HG03575 (cell line): ENCODE data around the gene HOXC13.

Experiments
- ATAC-seq: cut with Tn5 transposase; IDR thresholded peaks from one replicate; pipeline ENCODE4 v1.9.1; 2021; ENCODE audit not compliant: unreplicated experiment, insufficient number of reproducible peaks, low FRiP score; ENCODE audit errors: extremely low read depth

Gene HOXC13, protein sequence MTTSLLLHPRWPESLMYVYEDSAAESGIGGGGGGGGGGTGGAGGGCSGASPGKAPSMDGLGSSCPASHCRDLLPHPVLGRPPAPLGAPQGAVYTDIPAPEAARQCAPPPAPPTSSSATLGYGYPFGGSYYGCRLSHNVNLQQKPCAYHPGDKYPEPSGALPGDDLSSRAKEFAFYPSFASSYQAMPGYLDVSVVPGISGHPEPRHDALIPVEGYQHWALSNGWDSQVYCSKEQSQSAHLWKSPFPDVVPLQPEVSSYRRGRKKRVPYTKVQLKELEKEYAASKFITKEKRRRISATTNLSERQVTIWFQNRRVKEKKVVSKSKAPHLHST

DNA sequence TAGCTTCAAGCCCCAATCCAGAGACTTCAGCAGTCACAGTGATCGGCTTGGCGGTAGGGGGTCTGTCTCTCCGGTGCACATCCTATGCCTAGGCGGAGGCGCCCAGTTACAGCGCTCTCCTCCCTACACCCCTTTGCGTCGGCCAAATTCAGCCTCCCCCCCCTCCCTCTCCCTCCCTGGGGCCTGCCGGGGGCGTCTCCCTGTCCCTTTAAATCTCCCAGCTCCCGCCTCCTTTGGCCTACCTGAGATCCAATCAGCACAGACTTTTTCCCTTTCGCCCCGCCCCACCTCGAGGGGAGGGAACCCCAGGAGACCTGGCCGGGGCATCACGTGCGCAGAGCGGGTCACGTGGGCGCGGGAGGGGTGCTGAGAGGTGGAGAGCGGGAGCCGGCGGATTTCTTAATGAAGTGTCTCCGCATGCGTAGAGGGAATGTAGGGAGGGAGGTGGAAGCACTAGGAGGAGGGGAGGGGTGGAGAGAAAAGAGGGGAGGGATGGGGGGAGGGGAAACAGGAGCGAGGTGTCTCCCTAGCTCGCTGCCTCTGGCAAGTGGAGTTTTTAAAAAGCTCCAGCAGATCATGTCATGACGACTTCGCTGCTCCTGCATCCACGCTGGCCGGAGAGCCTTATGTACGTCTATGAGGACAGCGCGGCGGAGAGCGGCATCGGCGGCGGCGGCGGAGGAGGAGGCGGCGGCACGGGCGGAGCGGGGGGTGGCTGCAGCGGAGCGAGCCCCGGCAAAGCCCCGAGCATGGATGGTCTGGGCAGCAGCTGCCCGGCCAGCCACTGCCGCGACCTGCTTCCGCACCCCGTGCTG lies at the start of gene HOXC13:
TSS of gene HOXC13 (plus strand) at position 506 of the 815 bp plus-strand sequence. CDS start at position 582, 76 bp downstream.
- no peak for ATAC-seq

DNA sequence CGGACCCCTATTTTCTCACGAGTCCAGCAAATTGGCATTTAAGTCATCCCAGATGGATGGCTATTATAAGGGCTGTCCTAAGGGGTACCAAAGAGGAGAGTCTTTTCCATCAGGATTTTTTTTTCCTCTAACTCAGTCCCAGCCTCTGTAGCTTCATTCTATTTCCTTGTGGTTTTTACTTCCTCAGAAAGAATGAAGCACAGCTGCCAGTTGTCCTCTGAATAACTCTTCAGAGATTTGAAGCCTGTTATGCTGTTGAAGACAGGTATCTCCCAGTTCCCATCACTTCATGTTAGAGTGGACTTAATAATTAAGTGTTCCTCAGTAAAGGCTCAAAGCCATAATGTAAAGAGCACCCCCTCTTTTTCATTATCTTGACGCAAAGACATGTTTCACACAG lies 48.5 kb upstream of the HOXC13 start:
- no peak for ATAC-seq

DNA sequence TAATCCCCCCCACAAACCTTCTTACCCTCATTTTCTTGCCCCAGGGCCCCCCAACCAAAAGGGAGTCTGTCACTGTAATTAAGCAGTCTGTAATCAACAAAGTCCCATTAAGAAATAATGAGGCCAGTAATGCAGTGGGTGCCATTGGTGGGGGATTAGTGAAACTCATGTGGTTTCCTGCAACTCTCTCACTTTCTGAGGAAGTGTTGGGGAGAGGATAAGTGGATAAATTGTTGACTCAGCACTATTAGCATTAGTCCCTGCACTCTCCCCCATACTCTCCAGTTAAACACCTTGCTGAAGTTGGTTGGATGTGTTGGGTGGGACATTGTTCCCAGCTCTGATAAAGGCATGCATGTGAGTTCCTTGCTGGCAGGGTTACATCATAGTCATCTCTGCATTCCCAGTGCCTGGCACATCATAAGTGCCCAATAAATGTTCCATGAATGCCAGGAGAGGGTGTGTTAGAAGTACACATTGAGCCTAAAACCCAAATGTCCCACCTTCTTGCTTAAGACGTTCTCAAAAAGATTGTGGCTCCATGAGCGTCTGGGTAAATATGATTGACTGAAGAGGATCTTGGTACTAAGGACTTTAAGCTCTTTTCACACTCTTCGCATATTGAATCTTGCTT lies 45.8 kb upstream of the HOXC13 start:
- ATAC-seq: no peak

DNA sequence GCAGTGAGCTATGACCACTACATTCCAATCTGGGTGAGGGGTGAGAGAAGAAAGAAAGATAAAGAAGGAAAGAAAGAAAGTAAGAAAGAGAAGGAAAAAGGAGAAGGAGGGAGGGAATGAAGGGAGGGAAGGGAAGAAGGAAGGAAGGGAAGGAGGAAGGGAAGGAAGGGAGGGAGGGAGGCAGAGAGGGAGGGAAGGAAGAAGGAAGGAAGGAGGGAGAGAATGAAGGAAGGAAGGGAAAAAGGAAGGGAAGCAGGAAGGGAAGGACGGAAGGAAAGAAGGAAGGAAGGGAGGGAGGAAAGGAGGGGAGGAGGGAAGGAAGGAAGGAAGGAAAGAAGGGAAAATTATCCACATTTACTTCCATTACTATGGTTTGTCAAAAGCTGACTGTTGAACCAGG lies 39.4 kb upstream of the HOXC13 start:
- no peak for ATAC-seq

DNA sequence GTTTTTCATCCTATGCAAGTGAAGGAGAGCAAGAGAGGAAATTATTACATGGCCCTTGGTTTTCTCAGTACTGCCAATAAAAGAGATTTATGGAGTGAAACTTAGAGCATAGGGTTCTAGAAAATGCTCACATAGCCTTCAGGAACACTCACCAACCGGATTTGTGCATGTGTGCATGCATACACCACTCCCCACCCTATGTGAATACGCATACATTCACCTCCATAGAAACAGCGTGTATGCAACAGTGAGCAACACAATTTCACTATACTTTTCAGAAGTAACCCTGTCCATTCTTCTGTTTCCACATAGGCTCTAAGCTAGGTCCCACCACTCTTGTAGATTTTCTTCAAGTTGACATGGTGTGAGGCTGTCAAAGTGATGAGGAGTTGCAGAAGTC lies 31.5 kb upstream of the HOXC13 start:
- no peak for ATAC-seq

DNA sequence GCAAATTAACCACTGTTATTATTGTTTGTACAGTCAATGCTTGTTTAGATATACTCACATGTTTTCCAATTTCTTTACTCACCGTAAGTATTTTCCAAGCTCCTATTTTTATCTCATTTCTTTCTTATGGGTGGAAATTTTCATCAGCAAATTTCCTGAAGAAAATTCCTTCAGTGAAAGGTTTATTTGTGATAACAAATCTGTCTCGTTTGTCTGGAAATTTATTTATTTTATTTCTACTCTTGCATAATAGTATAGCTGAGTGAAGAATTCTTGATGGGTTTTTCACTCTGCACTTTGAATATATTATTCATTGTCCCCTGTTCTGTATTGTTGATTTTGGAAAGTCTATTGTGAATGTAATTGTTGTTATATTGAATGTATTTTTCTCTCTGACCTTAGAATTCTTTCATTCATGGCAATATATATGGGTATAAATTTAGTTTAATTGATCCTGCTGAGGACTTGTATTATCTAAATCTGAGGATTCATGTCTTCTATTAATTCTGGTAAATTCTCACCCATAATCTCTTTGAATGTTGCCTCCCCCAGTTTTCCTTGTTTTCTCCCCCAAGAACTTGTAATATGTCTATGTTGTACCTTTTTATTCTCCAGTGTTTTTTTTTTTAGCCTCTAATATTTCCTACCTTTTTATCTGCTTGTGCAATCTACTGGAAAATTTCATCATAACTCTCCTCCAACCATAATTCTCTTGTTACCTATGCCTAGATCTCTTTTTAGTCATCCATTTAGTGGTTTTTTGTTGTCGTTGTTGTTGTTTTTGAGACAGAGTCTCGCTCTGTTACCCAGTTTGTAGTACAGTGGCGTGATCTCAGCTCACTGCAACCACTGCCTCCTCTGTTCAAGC lies 21.6 kb upstream of the HOXC13 start:
- ATAC-seq: no peak

DNA sequence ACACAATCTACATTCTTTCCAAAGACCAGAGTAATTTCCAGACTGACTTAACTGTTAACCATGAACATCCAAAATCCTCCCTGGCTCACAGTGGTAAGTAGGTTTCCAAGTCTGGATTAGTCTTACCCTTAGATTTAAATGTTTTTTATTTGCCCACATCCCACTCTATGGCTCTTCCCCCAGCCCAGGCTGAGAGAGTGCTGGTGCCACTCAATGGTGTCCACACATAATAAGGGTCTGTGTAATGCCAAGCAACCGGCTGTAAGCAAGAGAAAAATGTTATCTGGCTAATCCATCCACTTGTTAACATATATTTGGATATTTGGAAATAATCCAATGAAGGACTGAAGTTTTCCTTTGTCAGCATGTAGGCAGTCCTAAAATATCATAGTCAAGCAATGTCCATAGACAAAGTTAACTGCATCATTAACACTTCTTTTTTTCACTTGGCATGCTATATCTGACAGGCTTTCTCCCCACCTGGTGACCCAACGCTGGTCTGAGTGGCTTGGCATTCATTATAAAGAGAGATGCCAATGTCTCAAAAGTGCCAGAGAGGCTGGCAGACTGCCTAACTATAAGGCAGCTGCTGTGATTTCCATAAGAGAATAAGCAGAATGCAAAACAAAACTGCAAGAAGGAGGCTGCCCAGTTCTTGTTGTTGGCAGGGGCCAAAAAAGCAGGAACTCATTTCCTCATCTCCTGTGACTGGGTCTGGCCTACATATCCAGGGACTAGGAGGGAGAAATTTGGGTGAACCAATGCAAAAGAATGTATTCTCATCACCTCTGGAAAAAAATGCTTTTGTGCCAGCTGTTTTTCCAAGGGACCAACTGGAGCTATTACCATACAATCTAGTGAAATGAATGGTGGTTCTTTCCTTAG lies 13.9 kb upstream of the HOXC13 start:
- ATAC-seq: no peak

DNA sequence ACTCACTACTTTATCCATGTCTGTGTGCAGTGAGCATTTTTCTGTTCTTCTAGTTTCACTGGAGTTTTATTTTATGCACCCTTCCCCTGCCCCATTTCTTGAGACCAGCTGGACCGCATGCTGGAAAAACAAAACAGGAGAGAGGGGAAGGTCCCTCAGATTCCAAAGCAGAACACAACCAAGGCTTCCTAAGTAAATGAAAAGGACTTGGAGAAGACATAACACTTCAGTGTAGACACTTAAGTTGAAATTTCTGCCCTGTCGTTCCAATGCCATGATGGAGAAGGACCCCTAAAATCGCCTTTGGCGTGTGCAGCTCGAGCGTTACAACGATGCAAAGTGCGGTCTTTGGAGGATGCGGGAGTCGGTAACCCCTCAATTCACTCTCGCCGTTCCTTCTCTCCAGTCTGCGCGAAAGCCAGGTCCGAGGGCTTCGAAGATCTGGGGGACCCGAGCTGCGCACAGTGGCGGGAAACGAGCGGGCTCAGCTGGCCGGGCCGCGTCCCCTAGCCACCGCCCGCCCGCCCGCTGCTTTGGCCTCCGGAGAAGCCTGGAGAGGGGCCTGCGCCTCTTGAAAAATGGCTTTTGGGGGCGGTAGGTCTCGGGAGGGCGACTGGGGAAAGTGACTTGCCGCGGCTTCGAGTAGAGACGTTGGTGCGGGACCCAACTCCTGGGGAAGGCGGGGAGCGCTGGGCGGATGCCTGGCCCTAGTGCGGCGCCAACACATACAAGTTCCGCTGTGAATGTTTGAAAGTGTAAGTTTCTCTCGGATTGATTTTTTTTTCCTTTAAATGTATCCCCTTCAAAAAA lies 11.2 kb upstream of the HOXC13 start:
- no peak for ATAC-seq

DNA sequence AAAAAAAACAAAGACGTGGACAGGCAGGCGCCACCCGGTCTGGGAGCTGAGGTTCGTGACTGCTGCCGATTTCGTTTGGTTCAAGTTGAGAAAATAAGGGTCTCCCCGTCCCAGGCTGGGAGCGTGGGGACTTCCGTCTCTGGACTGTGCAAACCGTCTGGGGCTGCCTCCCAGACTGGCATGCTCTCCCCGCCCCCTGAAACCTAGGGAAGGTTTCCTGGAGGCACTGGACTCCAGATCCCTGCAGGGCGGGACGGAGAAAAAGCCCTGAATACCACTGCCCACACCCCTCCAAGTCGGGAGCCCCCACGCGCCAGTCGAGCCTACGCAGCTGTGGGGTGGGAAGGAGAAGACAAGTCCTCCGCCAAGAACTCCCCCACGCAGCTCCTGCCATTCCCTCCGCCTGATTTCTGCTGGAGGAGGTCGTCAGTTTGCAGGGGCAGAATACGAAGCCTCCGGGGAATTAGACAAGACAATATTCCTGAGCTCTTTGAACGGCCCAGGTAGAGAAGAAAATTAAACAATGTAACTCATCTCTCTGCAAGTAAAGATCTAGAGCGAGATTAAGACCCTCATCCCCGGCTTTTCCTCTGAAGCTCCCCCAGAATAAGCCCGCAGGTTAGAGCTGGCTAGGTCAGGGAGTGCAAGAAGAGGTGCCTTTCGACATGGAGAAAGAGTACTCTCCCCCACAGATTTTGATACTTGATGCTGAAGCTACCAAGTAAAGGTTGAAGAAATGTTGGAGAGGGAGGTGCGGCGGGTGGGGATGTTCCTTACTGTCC lies 10.4 kb upstream of the HOXC13 start:
- no peak for ATAC-seq

DNA sequence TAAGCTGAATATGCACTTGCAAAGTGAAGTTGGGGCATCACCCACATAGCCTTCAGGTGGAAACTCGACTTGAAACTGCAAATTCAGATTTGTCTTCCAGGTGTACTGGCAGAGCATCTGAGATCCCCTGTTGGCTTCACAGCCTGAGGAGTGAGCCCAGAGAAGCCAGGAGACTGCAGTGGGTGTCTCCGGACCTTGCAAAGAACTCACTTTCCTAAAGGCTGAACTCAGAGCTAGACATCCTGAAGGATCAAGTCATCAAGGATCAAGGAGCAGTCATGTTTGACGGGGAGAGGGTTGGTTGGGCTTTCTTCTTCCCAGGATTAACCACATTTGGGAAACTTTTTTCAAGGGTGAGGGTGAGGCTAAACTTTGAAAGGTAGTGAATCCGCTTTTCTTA lies 9.1 kb upstream of the HOXC13 start:
- no peak for ATAC-seq

DNA sequence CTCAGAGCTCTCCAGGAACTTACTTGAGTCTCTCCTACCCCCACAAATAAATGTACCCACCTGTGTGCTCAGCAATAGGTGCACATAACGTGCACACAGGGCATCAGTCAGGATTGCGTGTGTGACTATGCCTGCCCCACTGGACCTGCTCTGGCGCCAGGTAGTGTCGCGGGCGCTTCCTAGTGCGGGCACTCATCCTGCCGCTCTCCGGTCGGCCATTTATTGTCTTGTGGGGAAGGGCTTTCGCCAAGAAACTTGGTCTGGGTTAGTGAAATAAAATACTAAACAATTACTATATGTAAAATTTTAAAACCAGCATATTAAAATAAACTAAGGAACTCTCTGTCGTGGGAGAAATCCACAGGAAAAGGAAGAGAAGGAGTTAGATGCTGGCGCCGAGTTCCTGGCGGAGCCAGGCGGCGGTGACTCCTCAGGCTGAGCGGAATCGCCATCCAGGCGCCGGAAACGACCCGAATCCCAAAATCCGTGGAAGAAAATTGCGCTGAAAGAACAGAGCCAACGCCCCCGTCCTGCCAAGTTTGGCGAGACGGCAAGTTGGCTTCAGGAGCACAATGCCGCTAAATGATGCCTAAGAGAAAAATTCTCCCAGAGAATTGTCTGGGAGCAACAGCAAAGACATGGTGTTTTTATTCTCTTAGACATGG lies 7.9 kb upstream of the HOXC13 start:
- no peak for ATAC-seq

DNA sequence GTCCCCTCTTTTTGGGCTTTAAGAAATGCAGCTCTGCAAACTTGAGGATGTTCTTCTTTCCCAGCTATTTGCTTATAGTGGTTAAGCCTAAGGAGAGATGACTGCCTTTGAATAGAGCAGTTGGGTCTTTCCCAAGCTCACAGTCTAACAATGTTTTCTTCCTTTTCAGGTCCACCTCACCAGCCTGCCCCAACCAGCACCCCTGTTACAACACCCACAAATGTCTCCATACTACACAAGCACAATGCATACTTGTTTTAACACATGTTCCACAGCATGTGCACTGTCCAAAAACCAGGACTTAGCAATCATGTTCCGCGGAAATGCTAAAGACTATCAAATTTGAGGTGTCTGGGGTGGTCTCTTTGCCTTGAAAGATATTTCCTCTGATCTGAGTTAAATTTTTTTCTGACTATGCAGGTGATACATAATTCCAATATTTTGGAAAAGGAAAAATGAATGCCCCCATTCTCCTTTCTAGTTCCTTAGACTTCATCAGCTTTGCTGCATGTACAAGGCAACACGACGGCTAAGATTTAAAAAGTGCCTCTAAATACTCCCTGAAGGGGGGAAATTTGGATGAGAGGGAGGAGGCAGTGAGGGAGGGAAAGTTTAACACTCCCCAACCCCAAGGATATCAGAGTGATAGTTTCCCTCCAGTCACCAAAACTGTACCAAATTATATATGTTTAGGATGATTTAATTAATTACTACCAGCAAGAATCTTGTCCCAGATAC lies 6.6 kb upstream of the HOXC13 start:
- ATAC-seq: no peak

DNA sequence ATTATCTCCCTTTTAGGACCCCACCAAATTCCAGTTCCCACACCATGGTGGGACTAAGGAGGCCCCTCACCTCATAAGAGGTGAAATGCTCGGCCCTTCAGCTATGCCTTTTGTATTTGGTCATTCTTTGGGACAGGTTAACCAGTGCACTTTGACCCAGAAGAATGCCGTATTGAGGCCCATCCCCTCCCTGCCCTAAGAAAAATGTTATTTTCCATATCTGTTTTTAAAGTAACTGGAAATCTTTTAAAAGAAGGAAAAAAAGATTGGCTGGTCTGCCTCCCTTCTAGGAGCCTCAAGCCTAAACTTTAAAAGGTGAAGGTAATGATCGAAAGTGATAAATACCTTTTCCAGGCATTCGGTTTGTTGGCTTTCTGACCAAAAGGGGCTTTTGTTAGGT lies 5.7 kb upstream of the HOXC13 start:
- no peak for ATAC-seq

DNA sequence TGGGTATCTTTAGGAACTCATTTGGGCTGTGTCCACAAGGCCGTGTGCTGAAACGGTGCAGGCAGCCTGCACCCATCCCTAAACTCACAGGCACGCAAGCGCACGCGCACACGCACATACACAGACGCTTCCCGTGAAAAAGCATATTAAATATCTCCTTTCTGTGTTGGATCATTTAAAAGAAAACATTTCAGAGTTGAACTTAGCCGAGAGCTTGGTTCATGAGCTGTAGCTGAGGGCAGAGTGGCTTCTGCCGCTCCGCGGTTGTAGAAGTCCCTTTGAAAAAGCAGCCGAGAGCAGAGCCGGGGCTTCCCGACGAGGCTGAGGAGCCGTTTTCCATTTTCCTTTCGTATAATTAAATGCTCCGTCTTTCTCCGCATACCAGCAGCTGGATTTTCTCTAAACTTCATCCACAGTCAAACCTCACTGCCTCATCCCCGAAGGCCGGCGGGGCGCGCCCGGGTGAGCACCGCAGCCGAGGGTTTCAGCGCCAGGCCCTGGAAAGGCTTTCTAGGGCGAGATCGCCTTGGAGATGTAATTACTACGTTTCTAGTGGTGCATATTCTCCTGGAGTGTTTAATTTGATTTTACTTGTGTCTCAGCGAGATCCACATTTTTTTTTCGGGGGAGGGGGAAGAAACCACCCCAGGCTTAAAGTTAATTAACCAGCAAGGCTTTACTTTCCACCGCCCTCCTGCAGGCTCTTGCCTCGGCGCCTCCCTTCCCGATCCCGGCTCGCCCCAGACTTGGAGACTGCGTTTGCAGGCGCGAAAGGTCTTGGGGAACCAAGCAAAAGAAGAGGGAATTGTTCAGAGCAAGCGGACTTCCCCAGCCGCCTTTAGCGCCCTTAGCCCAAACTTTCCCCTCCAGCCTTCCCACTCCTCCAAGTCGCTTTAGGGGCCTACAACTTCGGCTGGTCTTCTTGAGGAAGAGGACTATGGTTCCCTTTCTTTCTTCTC lies 3.0 kb upstream of the HOXC13 start:
- no peak for ATAC-seq

DNA sequence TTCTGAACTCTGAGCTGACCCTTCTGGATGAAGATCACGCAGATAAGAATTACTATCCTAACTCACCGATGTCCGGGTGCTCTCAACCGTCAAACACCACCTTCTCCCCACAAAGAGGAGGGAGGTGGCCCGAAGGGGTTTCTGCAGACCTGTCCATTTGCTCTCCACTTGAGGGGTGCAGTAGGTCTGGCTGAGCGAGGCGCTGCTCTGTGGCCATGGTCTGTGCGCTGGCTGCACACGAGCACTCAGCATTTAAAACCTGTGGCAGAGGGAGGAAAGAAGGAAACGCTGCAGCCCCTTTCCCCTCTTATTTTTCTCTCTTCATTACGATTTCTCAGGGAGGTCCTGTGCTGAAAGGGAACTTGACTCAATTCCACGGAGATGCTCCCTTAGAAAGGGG lies 1.5 kb upstream of the HOXC13 start:
- no peak for ATAC-seq
